Left lung (tissue), 10 donors: ENCODE results near the gene CD69. TPM values are rescaled to one million over a fixed set of nuclear protein-coding genes. Genes with fewer than 3 reads are reported as not detected.

Experiments
- ATAC-seq: fragments of 200-7000 bp; cut with Tn5 transposase; one replicate; pipeline ENCODE4 v1.9.1; 2020; ENCODE audit warnings: moderate library complexity
- DNase-seq, 4 donors: peaks; one replicate each; pipeline ENCODE4 v3.0.0-alpha.2; 2013 to 2020
- H3K27ac ChIP-seq, 2 donors: fragments of 200-600 bp; sonication (generic) in 1 of 2; one replicate each; pipeline versions ENCODE4 v1.5.0 to v1.8.0; 2020 to 2021
- H3K27me3 ChIP-seq, 2 donors: fragments of 200-600 bp; sonication (generic) in 1 of 2; one replicate each; pipeline versions ENCODE4 v1.5.0 to v1.8.0; 2020 to 2021
- H3K36me3 ChIP-seq, 2 donors: fragments of 200-600 bp; sonication (generic) in 1 of 2; one replicate each; pipeline versions ENCODE4 v1.5.0 to v1.8.0; 2020 to 2021
- H3K4me1 ChIP-seq, 2 donors: fragments of 200-600 bp; one replicate each; pipeline ENCODE4 v1.8.0; 2021
- H3K4me3 ChIP-seq, 2 donors: fragments of 200-600 bp; sonication (generic) in 1 of 2; one replicate each; pipeline versions ENCODE4 v1.5.0 to v1.8.0; 2020 to 2021; ENCODE audit warnings: mild to moderate bottlenecking in 1 of 2
- H3K9me3 ChIP-seq, 2 donors: fragments of 200-600 bp; sonication (generic) in 1 of 2; one replicate each; pipeline versions ENCODE4 v1.5.0 to v1.8.0; 2020 to 2021
- intact Hi-C, 2 donors: fragments of 100-400 bp; cut with DNase I; formaldehyde crosslinking; loops; one replicate each; pipeline versions ENCODE4 v1.11.2 to v1.14.2; 2022
- polyA plus RNA-seq, 6 donors: library from polyadenylated mRNA; unstranded; fragments of 120-200 nt; gene quantifications; one replicate each; pipeline ENCODE4 v1.2.1, GENCODE V29; 2013; ENCODE audit not compliant: insufficient read length in 6 of 6
- total RNA-seq, 2 donors: library from RNA; stranded (reverse); fragmentation: NEBNext Ultra II Directional; extraction: Animal tissue kit (Norgen Biotek cat#: 25700); gene quantifications; one replicate each; pipeline ENCODE4 v1.2.1, GENCODE V29; 2021
- TF ChIP-seq, protein P1 (sequence below), 2 donors: fragments of 200-600 bp; sonication (generic) in 1 of 2; IDR thresholded peaks; one replicate each; pipeline versions ENCODE4 v1.5.0 to v1.8.0; 2021; ENCODE audit warnings: antibody characterized with exemption in 2 of 2
- donor health status: DM: no; HTN: yes; CAD: no.
- donor health status: DM: no; HTN: no; CAD: no.

CD69 gene
- total and polyA plus RNA-seq, 8 donors: 2.8 to 7.0 (median 5.4) TPM

DNA sequence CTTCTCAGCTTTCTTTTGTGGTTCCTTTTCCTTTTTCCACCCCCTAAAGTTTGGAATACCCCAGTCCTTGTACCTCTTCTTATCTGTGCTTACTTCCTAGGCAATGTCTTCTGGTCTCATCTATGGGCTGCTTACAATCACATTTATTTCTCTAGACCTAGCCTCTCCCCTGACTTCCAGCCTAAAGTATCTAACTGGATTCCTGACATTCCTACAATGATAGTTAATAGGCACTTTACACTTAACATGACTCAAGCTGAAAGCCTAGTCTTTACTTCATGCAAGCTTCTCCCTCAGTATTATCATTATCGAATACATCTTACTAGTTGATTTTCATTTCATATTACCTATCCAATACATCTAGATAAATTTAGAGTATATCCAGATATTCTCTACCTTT, 49.0 kb downstream of the CD69 start:
- no peak overlapping the region for H3K4me3 ChIP-seq
- H3K27ac ChIP-seq: no peak overlapping the region
- DNase-seq (no peak), ATAC-seq (no peak)
- no peaks in the 10 kb centered on the region for H3K27me3 ChIP-seq
- intact Hi-C loops: no loop called here
- H3K4me1 ChIP-seq: peaks cover 5 to 13% of the 10 kb centered on the region in 2 donors
- H3K9me3 ChIP-seq: no peaks in the 10 kb centered on the region
- TF ChIP-seq, protein P1, sequence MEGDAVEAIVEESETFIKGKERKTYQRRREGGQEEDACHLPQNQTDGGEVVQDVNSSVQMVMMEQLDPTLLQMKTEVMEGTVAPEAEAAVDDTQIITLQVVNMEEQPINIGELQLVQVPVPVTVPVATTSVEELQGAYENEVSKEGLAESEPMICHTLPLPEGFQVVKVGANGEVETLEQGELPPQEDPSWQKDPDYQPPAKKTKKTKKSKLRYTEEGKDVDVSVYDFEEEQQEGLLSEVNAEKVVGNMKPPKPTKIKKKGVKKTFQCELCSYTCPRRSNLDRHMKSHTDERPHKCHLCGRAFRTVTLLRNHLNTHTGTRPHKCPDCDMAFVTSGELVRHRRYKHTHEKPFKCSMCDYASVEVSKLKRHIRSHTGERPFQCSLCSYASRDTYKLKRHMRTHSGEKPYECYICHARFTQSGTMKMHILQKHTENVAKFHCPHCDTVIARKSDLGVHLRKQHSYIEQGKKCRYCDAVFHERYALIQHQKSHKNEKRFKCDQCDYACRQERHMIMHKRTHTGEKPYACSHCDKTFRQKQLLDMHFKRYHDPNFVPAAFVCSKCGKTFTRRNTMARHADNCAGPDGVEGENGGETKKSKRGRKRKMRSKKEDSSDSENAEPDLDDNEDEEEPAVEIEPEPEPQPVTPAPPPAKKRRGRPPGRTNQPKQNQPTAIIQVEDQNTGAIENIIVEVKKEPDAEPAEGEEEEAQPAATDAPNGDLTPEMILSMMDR (IDR thresholded peaks at IDR 0.05): no peak
- no peaks in the 10 kb centered on the region for H3K36me3 ChIP-seq

DNA sequence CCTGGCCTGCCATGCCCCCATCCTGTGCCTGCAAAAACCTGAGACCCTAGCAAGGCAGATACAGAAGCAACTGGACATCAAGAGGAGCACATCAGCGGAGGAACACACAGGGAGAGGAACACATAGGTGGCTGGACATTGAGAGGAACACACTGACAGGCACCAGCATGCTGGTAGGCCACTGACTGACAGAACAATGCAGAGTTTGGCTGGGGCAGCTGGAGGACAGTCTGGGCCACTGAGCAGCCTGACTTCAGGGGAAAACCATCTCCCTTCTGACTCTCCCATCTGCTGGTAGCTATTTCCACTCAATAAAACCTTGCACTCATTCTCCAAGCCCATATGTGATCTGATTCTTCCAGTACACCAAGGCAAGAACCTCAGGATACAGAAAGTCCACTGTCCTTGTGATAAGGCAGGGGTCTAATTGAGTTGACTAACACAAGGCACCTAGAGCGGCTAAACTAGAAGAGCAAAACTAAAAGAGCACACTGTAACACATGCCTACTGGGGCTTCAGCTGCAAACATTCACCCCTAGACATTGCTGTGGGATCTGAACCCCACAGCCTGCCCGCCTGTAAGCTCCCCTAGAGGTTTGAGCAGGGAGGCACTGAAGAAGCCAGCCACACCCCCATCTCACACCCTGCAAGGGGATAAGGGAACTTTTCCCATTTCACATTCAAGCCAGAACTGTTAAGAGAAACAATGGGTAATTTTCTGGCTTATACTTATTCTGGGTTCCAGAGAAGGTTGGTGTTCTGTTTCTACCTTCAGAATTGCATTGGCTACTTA, 49.9 kb downstream of the CD69 start:
- ATAC-seq (no peak), DNase-seq (no peak)
- intact Hi-C loops: no loop called here

DNA sequence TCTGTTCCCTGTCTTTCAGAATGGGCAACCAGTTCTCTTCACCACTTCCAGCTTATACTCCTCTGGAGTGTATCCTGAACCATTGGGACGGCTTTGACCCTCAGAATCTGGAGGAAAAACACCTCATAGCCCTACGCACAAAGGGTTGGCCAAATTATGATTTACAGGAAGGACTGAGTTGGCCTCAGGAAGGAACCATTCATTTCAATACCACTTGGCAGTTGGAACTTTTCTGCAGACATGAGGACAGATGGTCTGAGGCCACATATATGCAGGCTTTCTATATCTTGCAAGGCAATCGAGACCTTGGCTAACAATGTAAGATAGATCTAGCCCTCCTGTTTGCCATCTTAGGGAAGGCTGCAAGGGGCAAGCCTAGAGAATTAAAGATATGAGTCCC, 51.8 kb downstream of the CD69 start:
- Histone ChIP-seq H3K36me3 (no peaks in the 10 kb centered on the region), H3K27ac (no peak overlapping the region), H3K4me3 (no peak overlapping the region), H3K27me3 (no peaks in the 10 kb centered on the region), H3K9me3 (no peaks in the 10 kb centered on the region), H3K4me1 (peaks cover 5 to 20% of the 10 kb centered on the region in 2 donors)
- DNase-seq: no peak
- ATAC-seq: no peak
- intact Hi-C loops: loop anchor here in 1 of 2 donors (2.0 kb wide), 1 partner anchor 74 kb away; no protein-coding TSS in a partner anchor
- TF ChIP-seq, protein P1 (IDR thresholded peaks at IDR 0.05): no peak

More for the DNA sequence above, 49.9 kb downstream of the CD69 start:
- Histone ChIP-seq H3K4me3 (no peak overlapping the region), H3K4me1 (peaks cover 5 to 20% of the 10 kb centered on the region in 2 donors), H3K27me3 (no peaks in the 10 kb centered on the region), H3K9me3 (no peaks in the 10 kb centered on the region), H3K36me3 (no peaks in the 10 kb centered on the region), H3K27ac (no peak overlapping the region)
- TF ChIP-seq, protein P1 (IDR thresholded peaks at IDR 0.05): no peak

DNA sequence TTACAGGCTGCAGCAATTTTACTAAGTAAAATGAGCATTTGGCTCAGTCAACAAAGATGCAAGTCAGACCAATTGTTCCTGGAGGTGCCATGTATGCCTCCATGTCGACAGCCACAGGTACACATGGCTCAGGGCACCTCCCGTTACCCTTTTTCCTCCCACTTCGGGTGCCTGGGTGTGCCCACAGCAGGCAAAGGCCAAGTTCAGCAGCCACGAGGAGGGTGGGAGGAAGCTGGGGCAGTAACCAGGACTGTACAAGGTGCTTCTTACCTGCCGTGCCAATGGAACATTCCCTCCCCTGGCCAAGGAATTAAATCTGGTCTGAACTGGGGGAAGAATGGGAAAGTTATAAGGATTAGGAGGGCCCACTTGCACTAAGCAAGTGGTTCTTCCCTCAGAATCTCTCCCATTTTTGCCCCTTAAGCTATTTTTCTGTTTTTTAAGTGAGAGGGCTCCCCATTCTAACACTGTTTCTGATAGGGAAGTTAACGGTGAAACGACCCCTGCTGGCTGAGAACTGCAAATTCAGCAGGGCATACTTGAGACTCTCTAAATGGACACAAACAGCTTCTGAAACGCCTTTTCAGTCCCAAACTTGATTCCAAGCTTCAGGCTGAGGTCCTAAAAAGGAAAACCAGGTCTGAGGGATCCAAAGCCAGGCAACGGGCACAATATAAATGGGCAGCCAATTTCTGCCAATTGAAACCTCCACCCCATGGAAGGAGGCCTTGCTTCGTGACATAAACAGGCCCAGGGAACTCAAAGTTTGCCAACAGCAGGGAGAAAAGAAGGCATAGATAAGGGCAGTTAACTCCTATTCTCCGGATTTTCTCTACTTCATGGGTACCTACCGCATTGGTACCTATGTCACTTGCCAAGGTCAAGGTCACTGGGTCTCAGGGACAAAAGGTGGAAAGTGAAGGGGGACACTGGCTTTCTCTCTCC, 52.6 kb downstream of the CD69 start:
- TF ChIP-seq, protein P1 (IDR thresholded peaks at IDR 0.05): peak; percentile 79 to 86
- no peaks in the 10 kb centered on the region for H3K36me3 ChIP-seq
- peaks cover 5 to 20% of the 10 kb centered on the region in 2 donors for H3K4me1 ChIP-seq
- H3K27ac ChIP-seq: no peak overlapping the region
- no peak overlapping the region for H3K4me3 ChIP-seq
- no peaks in the 10 kb centered on the region for H3K9me3 ChIP-seq
- intact Hi-C loops: loop anchor here in 1 of 2 donors (2.0 kb wide), 1 partner anchor 73 kb away; no protein-coding TSS in a partner anchor
- ATAC-seq (peak; percentile 93), DNase-seq (peak in 3 of 4 donors; percentile 15 to 57 (median 43))
- no peaks in the 10 kb centered on the region for H3K27me3 ChIP-seq

DNA sequence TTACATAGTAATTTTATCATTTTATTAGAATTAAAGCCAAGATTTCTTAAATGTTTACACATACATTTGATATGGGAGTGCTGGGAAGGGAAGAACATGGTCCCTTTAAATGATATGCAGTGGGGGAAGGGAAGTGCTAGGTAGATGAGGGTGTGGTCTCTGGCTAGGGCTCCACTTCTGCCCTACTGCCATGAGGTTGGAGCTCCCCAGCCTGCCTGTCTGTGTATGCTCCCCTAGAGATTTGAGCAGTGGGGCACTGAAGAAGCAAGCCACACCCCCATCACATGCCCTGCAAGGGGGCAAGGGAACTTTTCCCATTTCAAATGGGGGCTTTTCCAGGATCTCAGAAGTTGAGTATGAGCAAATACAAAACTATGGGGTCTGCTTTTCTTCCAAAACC, 53.3 kb downstream of the CD69 start:
- intact Hi-C loops: no loop called here
- no peak overlapping the region for H3K4me3 ChIP-seq
- TF ChIP-seq, protein P1 (IDR thresholded peaks at IDR 0.05): no peak
- H3K27me3 ChIP-seq: no peaks in the 10 kb centered on the region
- no peak overlapping the region for H3K27ac ChIP-seq
- H3K36me3 ChIP-seq: no peaks in the 10 kb centered on the region
- ATAC-seq (no peak), DNase-seq (no peak)
- no peaks in the 10 kb centered on the region for H3K9me3 ChIP-seq
- peaks cover 5 to 20% of the 10 kb centered on the region in 2 donors for H3K4me1 ChIP-seq
